ENCODE measurements around the gene STRBP. TPM values are rescaled to one million over a fixed set of nuclear protein-coding genes. Genes with fewer than 3 reads are reported as not detected.
A peak's percentile ranks its signal among the peaks of the same experiment; 100 is the strongest.

The STRBP gene
- total RNA-seq, 1 donor from 2014 or later = 65.9 TPM

- no peaks in the 10 kb centered on the region for H3K27me3 Mint-ChIP-seq (ENCODE audit: low read depth)
- H3K27ac Mint-ChIP-seq = peak overlapping the region; percentile 80
- H3K36me3 Mint-ChIP-seq = peaks cover 31% of the 10 kb centered on the region
- peaks cover 11% of the 10 kb centered on the region for H3K9me3 Mint-ChIP-seq
- TF ChIP-seq, protein P1, sequence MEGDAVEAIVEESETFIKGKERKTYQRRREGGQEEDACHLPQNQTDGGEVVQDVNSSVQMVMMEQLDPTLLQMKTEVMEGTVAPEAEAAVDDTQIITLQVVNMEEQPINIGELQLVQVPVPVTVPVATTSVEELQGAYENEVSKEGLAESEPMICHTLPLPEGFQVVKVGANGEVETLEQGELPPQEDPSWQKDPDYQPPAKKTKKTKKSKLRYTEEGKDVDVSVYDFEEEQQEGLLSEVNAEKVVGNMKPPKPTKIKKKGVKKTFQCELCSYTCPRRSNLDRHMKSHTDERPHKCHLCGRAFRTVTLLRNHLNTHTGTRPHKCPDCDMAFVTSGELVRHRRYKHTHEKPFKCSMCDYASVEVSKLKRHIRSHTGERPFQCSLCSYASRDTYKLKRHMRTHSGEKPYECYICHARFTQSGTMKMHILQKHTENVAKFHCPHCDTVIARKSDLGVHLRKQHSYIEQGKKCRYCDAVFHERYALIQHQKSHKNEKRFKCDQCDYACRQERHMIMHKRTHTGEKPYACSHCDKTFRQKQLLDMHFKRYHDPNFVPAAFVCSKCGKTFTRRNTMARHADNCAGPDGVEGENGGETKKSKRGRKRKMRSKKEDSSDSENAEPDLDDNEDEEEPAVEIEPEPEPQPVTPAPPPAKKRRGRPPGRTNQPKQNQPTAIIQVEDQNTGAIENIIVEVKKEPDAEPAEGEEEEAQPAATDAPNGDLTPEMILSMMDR (IDR thresholded peaks at IDR 0.05; ENCODE audit: unreplicated experiment) = no peak
- H3K4me3 Mint-ChIP-seq = no peak overlapping the region
- peaks cover 17% of the 10 kb centered on the region for H3K4me1 Mint-ChIP-seq
- DNase-seq (ENCODE audit: low spot score in 2 of 2, unreplicated experiment in 2 of 2) = no peak
Observed at GRCh38 chr9:123149067-123149466, 119.3 kb downstream of the STRBP start.

- no peaks in the 10 kb centered on the region for H3K9me3 Mint-ChIP-seq
- no peak overlapping the region for H3K27ac Mint-ChIP-seq
- no peaks in the 10 kb centered on the region for H3K27me3 Mint-ChIP-seq (ENCODE audit: low read depth)
- peaks cover 28% of the 10 kb centered on the region for H3K36me3 Mint-ChIP-seq
- no peak for DNase-seq (ENCODE audit: low spot score in 2 of 2, unreplicated experiment in 2 of 2)
- H3K4me1 Mint-ChIP-seq = no peaks in the 10 kb centered on the region
- TF ChIP-seq, protein P1 (IDR thresholded peaks at IDR 0.05; ENCODE audit: unreplicated experiment) = no peak
- H3K4me3 Mint-ChIP-seq = no peak overlapping the region
Observed at GRCh38 chr9:123138163-123138562, 130.2 kb downstream of the STRBP start.

GRCh38 chr9:123135430-123135829, 133.0 kb downstream of the STRBP start:
- no peaks in the 10 kb centered on the region for H3K4me1 Mint-ChIP-seq
- TF ChIP-seq, protein P1 (IDR thresholded peaks at IDR 0.05; ENCODE audit: unreplicated experiment) = no peak
- no peaks in the 10 kb centered on the region for H3K27me3 Mint-ChIP-seq (ENCODE audit: low read depth)
- H3K4me3 Mint-ChIP-seq = no peak overlapping the region
- no peaks in the 10 kb centered on the region for H3K9me3 Mint-ChIP-seq
- no peak overlapping the region for H3K27ac Mint-ChIP-seq
- no peak for DNase-seq (ENCODE audit: low spot score in 2 of 2, unreplicated experiment in 2 of 2)
- peaks cover 25% of the 10 kb centered on the region for H3K36me3 Mint-ChIP-seq

DNA sequence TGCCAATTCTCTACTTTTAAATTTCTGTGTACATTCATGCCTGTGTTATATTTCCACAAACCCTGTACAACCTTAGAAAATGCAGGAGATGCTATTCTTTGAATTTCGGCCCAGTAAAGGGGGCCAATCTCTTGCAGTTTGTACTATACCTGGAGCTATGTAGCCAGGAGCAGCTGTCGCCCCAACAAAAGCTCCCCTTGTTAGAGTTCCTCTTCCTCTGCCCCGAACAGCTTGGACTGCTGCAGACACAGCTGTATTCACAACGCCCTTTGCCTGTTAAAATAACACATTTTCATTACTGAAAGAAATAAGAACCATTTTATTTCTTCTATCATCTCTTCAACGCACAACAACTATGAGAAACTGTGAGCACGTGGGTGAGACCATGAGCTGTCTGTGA, 135.7 kb downstream of the STRBP start:
- TF ChIP-seq, protein P1 (IDR thresholded peaks at IDR 0.05; ENCODE audit: unreplicated experiment) = no peak
- Mint-ChIP-seq H3K9me3 (no peaks in the 10 kb centered on the region), H3K27ac (no peak overlapping the region), H3K36me3 (peaks cover 28% of the 10 kb centered on the region), H3K27me3 (ENCODE audit: low read depth) (no peaks in the 10 kb centered on the region), H3K4me1 (no peaks in the 10 kb centered on the region), H3K4me3 (no peak overlapping the region)
- DNase-seq (ENCODE audit: low spot score in 2 of 2, unreplicated experiment in 2 of 2) = no peak

DNA sequence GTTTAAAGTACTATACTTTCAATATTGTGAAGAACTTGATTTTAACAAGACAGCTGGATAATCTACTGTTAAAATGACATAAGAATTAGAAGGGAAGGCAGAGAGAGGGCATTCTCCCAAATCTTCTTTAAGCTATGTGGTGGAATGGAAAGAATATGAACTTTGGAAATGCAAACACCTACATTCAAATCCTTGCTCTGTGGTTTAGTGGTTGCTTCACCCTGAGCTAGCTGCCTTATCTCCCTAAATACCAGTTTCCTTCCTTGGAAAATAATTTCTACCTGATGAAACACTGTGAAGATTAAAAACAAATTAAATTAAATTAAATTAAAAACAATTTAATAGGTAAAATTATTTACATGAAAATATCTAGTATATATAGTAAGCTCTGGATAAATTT, 136.4 kb downstream of the STRBP start:
- Mint-ChIP-seq H3K27me3 (ENCODE audit: low read depth) (no peaks in the 10 kb centered on the region), H3K4me3 (no peak overlapping the region), H3K27ac (no peak overlapping the region), H3K36me3 (peaks cover 30% of the 10 kb centered on the region), H3K9me3 (no peaks in the 10 kb centered on the region), H3K4me1 (no peaks in the 10 kb centered on the region)
- TF ChIP-seq, protein P1 (IDR thresholded peaks at IDR 0.05; ENCODE audit: unreplicated experiment) = no peak
- DNase-seq (ENCODE audit: low spot score in 2 of 2, unreplicated experiment in 2 of 2) = no peak

DNA sequence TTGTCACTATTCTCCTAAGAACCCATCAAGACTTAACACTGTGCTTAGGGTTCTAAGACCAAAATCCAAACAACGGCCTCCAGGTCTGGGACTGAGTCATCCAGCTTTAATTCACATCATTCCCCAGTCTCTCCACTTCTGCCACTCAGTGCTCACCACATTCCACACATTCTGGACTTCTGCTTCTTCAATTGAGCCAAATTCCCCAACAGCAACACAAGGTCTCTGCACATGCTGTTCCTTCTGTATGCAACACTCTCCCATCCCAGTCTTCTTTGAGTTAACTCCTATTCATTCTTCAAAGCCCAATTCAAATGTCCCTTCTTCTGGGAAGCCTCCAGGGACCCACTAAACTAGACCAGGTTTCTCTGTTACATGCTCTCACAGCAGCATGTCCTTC, 137.1 kb downstream of the STRBP start:
- Mint-ChIP-seq H3K36me3 (peaks cover 28% of the 10 kb centered on the region), H3K4me3 (no peak overlapping the region), H3K27ac (no peak overlapping the region), H3K27me3 (ENCODE audit: low read depth) (no peaks in the 10 kb centered on the region), H3K4me1 (no peaks in the 10 kb centered on the region), H3K9me3 (no peaks in the 10 kb centered on the region)
- TF ChIP-seq, protein P1 (IDR thresholded peaks at IDR 0.05; ENCODE audit: unreplicated experiment) = no peak
- DNase-seq (ENCODE audit: low spot score in 2 of 2, unreplicated experiment in 2 of 2) = no peak
